NCI-H1417 treated with DMSO at 0.1 percent for 48 hours (cell line): ENCODE data around the gene FGF21.

Source experiments
- DNase-seq: peaks from one replicate; lab custom pipeline; 2025; lab: John Stamatoyannopoulos, UW

Gene FGF21

DNA sequence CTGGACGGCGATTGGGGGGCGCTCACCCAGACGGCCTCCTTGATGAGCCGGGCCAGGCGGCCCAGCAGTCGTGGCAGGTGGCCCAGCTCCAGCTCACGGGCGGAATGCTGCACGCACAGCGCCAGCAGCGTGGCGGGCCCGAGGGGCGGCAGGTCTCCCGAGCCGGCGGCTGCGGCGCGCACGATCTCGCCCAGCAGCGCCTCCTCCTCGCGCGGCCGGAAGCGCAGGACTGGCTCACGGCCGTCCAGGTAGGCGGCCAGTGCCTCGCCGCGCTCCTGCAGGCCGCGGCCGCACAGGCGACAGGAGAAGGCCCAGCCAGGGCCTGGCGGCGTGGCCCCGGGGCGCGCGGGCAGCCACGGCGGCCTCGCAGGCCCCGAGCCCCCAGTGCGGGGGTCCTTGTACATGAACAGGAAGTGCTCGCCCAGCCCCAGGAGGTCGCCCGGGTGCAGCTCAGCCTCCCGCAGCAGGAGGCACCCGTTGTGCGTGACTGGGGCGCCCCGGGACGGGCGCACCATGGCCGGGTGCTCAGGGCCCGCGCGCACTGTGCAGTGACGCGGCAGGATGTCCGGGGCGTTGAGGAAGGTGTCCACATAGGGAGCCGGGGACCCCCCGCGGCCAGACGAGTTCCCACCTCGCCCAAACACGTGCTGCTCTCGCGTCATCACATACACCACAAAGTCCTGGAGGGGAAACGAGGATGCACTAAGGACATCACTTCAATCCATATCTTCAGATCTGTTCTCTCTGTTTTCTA lies 26.2 kb upstream of the FGF21 start:
- DNase-seq, result no peak

DNA sequence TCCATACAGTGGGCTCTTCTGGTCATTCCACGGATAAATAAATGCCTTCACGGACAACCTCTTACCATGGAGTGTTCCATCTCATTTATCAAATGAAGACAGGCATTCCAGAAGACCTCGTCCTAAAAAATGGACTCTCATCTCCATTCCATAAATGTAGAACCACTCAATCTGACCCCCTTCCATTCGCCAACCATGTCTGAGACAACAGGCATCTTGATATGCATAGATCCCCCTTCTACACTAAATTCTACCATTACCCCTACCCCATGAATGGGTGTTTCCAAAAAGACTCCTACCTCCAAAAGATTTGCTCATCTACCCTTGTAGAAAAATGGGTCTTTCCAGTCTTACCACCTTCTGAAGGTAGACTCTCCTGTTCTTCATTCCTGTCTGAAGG lies 23.9 kb upstream of the FGF21 start:
- no peak for DNase-seq

DNA sequence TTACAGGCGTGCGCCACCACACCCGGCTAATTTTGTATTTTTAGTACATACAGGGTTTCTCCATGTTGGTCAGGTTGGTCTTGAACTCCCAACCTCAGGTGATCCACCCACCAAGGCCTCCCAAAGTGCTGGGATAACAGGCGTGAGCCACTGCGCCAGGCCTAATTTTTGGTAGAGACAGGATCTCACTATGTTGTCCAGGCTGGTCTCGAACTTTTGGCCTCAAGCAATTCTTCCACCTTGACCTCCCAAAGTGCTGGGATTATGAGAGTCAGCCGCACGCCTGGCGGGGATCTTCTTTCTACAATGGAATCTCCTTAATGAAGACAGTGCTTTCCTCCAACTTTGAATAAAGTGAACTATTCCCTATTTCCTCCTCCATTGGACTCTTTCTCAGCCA lies 20.7 kb upstream of the FGF21 start:
- no peak for DNase-seq

DNA sequence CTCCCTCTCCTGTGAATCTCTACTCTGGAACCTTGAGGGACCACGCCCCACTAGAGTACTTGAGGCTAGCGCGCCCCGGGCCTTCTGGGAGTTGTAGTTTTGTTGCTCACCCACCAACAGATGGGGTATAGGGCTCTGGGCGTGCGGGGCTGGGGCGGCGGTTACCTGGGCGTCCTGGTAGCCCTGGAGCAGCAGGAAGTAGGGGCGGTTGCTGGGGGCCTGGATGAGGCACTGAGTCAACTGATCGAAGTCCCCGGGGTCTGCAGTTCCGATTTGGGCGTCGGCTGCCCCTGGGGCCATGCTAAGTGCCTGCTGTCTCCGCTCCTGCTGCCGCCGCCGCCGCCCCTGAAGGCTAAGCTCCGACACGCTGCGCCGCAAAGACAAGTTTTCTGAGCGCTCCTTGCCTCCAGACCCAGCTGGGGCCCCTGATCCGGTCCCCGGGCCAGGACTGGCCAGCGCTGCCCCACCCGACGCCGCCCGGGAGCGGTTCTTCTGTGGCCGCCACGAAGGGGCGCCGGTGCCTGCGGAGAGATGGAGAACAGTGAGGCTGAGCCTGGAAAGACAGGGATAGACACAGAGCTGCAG lies 20.2 kb upstream of the FGF21 start:
- no peak for DNase-seq

DNA sequence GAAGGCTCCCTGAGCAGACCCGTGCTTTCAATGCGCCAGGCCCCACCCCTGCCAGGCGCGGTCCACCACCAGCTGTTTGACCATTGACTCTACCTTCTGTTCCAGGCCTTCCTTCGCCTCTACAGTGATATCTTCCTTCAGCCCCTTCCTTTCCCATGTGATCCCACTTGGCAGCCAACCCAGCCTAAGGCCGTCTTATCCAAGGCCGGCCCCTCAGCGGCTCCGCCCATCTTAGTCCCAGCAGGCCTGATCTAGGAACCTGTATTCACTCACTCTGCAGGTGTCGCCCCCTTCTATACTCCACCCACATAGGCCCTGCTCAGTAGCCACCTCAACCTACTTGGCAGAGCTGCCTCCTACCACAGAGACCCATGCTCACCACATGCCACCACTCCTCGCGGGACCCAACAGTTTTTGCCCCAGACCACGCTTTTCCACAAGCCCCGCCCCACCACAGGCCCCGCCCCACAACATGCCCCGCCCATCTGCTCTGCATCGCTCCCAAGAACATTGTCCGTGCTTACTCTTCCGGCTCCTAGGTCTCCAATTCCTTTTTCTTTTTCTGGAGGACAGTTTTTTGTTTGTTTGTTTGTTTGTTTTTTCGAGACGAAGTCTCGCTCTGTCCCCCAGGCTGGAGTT lies 17.8 kb upstream of the FGF21 start:
- DNase-seq, result no peak

DNA sequence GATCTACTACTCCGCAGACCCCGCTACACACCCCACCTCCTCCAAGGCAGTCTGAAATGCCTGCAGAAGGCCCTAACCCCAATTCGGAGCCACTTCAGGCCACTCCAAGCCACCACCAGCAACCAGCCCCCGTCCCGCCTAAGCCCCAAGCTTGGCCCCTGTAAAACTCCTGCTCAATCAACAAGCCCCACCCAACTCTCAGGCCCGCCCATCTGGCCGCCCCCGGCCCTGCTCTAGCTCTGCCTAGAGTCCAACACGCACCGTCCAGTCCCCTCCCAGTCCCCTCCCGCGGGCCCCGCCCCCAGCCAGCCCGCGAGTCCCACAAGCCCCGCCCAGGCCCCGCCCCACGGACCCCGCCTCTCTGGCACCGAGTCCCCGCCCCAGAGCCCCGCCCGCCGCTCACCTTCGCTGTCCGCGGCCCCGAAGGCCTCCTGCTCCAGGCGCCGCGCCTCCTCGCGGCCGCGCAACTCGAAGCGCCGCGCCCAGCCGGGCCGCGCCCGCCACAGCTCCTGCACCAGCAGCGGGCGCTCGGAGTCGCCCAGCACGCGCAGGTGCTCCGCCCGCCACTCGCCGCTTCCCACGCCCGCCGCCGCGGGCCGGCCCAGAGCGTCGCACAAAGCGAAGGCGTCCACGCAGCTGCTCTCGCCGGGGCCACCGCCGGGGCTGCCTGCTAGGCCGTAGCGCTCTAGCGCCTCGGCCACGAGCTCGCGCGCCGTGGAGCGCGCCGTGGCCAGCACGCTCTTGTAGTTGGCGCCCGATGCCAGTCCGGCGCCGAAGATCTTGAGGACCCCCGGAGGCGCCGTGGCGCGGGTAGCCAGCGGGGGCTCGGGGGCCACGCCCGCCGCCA lies 16.5 kb upstream of the FGF21 start:
- DNase-seq, result peak; percentile 43

DNA sequence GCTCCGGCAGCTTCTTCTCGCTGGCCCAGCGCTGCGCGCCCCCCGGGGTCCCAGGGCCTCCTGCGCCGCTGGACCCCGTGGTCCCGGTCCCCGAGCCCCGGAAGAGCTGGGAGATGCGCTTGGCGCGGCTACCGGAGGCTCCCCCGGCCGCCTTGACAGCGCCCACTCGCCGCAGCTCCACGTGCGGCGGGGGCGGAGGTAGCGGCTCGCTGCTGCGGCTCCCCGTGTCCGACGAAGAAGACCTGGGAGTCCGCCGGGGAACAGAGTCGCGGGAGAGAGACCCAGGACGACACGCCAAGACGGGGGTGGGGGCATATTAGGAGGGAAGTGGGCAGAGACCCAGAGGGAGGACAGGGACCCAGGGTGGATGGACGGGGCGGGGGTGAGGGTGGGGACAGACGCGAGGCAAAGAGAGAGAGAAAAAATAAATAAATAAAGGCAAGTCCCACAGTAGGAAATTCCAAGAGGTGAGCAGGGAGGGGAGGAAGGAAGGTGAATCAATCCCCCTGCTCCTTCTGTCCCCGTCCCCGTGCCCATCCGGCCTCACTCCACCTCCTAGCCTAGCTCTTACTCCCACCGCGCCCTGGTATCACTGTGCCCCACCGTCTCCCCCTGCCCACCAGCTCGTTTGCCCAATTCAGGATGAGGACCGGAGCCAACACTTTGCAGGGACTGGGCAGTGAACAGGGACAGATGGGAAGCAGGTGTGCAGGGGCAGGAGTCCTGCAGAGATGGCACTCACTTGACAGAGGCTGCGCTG lies 15.7 kb upstream of the FGF21 start:
- no peak for DNase-seq

DNA sequence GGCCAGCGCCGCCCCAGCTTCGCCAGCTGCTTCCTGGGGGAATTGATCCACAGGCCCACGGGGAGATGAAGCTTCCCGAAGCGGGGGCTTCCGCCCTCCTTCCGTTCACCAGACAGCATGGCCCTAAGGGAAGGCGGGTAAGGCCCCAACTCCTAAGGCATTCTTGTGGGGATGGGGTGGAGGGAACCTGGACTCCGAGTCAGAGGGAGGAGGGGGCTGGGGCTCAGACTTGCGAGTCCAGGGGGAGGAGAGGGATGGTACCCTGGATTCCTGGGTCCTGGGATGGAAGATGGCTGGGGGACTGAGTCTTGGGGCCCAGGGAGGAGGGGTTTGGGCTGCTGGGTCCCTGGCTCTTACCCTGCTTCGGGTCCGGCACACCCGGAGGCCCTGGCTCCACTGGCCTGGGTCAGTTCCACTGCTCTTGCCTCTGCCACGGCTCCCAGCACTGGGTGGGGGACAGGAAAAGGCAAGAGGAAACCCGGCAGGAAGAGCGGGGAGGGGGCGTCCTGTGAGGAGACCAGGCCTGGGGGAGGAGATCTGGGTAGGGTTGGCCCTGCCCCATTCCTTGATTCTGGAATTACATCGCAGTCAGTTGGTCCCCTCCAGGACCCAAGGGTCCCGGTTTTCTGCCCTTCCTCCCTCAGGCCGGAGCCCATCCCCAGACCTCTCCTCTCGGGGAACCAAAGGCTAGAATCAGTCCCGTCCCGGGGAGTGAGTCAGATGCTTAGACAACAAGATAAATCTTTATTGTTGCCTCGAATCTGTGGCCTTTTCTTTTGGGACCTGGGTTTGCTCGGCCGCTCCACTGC lies 15.0 kb upstream of the FGF21 start, which contains the start of gene RASIP1:
RASIP1 (minus strand) TSS at position 447 of the 809 bp plus-strand sequence; CDS start at position 119, 328 bp downstream.
- DNase-seq, result no peak

DNA sequence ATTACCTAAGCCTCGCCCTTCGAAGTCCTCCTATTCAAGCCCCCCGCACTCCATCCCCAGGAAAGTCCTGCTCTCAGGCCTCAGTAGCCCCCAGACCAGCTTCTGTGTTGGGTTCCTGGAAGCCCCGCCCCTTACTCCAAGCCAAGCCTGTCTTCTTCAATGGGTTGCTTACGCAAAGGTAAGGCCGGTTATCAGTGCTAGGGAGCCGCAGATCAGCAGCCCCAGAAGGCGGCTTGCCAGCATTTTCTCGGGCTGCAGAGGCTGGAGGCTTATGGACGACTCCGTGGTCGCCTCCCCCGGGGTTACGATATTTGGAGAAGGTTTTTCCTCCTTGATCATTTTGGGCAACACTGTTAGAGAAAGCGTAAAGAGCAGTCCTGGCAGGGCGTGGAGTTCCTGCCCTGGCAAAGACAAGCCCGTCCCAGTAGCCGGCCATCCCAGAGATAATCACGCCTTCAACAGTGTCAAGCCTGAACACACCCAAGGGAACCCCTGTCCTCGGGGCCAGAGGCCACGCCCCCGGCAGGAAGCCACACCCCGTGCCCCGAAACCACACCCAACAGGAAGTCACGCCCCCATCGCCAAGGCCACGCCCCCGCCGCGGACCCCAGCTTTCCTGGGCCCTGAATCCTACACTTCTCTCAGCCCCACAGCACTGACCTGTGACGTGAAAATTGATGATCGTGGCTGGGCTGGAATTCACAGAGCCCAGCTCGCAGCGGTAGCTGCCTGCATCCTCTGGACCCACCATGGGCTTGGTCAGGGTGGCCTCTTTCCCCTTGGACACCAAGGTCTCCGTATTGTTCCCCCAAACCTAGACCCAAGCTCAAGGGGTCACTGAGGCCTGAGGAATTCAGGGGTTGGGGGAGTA lies 14.0 kb upstream of the FGF21 start:
- no peak for DNase-seq

DNA sequence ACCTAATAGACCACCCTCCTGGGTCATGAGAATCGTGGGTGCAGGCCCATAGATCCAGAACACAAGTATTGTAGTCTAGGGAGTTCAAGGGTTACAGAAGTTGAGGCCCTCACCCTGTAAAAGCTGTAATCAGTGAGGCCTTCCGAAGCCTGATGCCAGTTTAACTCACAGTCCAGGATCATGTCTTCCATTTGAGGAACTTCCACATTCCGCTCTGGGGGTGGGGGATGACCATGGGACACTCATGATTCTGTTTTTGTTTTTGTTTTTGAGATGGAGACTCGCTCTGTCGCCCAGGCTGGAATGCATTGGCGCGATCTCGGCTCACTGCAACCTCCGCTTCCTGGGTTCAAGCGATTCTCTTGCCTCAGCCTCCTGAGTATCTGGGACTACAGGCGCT lies 13.2 kb upstream of the FGF21 start:
- DNase-seq, result no peak

DNA sequence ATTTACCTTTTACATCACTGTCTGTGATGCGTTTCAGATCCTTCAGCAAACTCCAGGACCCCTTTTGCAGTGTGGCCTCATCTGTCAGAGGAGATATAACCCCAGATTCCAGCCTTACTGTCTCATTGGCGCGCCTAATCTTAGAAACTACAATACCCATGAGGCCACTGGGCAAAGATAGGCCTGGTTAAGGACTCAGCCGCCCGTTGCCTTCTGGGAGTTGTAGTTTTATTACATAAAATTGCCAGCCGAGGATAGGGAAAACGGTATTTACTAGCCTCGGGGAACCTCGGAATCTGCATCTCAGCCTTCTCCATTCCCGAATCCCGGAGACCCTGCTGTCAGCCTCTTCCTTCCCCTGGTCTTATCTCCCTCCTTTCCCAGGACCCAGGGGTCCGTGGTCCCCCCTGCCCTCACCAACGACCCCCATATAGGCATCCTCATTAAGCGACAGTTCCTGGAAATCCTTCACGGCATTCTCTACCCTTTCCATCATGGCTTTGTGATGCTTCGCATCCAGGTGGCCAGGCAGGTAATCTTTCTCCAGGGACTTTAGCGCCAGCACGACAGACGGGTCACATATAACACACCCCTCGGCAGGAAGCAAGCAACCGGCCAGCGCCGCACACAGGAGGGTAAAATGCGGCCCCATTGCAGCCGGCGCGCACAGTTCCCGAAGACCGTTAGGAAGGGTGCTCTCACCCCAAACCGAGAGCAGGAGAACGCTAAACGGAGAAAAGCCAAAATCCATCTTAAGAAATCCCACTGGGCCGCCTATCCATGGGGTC lies 9.9 kb upstream of the FGF21 start:
- no peak for DNase-seq

DNA sequence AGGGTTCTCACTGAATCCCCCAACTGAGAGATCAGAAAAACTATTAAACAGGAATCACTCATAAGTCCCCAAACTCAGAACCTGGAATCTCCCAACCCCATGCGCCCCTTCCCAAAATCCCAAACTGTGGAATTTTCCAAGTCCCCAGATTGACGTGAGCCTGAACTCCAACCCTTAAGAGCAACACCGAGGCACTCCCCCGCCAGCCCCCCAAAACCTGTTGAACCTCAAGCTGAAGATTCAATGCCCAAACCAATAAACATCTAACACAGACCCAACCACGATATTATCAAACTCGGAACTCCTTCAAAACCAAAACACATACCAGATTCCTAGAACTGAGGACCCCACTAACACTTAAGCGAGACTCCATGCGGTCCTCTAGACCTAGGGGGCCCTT lies 9.2 kb upstream of the FGF21 start:
- DNase-seq, result no peak

DNA sequence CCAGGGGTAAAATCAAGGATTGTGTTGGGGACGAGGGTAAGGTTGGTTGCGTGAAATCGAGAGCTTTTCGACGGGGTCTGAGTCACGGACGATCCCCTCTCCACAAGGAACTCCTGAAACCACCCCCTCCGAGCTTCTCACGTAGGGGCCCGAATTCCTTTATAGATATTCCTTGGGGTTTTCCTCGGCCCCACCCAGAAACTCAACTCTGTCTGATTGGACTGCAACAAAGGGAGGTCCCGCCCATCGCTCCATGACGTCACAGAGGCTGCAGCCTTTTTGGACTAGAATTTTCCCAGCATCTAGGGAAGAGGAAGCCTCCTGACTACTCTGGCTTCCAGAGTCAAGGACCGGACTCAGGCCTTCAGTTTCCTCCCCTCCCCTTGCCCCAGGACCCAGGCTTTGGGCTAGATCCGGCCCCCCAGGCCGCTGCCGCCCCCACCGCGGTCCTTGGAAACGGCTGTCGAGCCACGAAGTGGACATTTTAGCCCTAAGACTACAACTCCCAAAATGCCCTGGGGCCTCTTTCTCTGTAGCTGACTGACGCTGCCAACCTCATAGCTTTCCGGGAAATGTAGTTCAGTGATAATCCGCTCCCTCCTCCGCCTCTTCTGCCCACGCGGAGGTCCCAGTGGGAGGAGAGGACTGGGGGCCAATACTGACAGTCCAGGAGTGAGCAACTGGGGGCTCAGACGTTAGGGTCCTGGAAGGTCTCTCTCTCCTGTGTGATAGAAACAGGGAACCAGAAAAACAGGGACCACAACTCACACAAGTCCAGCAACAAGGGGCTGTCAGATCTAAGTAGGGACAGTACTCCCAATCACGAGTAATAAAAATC lies 8.4 kb upstream of the FGF21 start, which contains the start of gene IZUMO1:
IZUMO1 (minus strand) TSS at position 172 of the 838 bp plus-strand sequence. CDS start 1,050 bp downstream, outside the sequence.
- no peak for DNase-seq

DNA sequence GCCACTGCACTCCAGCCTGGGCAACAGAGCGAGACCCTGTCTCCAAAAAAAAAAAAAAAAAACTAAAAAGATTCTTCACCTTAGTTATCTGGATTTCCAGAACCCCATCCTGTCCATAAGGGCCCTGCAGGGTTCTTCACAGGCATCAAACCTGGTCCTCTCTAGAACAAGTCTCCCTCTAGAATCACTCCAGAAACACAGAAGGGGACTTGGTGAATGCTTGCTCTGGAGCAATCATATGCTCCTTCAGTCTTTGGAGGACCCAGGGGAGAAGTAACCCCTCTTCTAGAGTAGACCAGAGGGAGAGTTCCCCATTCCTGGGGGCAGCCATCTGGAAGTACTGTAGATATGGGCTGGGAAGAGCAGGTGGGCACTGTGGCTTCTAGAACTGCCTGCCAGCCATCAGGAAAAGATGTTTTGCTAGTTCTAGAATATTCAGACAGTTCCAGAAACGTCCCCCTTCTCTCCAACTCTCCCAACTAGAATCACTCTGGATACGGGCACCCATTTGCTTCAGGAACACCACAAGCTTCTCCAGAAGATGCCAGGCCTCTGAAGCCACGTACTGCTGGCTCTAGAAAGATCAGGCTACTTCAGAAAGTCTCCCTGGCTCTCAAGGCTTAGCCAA lies 5.6 kb upstream of the FGF21 start:
- no peak for DNase-seq

DNA sequence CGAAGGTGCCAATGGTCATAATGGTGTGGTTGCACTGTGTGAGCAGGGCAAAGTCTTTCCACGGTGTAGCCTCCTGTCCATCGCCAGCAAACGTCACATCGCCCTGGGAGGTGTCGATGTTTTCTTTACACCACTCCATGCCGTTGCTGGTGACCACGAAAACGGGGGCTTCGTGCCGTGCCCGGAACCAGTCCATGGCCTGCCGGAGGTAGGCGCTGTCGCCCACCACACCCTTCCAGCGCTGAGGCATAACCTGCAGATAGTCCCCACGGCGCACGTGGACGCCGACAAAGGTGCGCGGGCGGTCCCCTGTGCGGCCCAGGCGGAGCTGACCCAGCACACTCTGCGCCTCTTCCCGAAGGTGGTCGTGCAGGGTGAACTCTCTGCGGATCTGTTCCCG lies 5.0 kb upstream of the FGF21 start:
- DNase-seq, result no peak

DNA sequence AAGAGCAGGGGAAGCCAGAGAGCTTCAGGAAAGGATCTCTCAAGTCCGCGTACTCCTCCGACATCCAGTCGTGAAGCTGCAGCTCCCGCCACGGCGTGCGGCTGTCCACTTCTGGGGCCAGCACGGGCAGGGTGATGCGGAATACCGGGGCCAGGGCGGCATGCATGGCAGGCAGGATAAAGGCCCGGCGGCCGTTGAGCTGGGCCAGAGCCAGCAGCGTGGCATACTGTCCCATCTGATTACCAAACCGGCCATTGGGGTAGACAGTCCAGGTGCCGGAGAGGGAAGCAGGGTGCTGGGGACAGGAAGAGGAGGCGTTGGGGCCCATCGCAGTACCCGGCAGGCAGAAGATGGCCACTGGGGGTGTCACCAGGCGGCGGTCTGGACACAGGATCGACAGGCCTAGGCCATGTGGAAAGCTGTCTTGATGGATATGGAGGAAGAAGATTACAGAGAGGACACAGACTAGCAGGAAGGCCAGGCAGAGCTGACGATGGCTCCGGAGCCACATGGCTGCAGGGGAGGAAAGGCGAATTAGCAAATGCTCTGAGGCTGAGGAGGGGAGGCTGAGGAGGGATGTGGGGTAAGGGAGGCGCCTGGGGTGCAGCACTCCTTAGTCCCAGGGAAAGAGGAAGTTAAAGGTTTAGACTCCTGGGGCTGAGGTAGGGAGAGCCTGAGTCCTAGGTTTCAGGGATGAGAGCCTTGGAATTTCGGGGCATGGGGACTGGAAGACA lies 4.4 kb upstream of the FGF21 start:
- no peak for DNase-seq
